Neutrophil (primary cell): Measurements from ENCODE around the gene IDI1.
A peak's percentile ranks its signal among the peaks of the same experiment; 100 is the strongest.

Source experiments
- H3K27ac ChIP-seq: fragments of 200-600 bp; sonication (generic); 2 replicates; pipeline ENCODE4 v1.5.1; 2016; ENCODE audit warnings: mild to moderate bottlenecking, moderate library complexity
- H3K27me3 ChIP-seq: fragments of 200-600 bp; sonication (generic); 2 replicates; pipeline ENCODE4 v1.6.0; 2016; ENCODE audit warnings: mild to moderate bottlenecking
- H3K36me3 ChIP-seq: fragments of 200-600 bp; sonication (generic); 2 replicates; pipeline ENCODE4 v1.5.1; 2017
- H3K4me1 ChIP-seq, 2 experiments: fragments of 200-600 bp in 1 of 2; sonication (generic) in 1 of 2; 1 replicate in 1 of 2; 2 replicates in 1 of 2; pipeline versions ENCODE4 v1.5.1 to v1.6.1; 2013 to 2016; ENCODE audit warnings: low read depth in 1 of 2, low read length in 1 of 2, mild to moderate bottlenecking in 1 of 2, moderate library complexity in 1 of 2; ENCODE audit not compliant: control insufficient read depth in 1 of 2, insufficient read depth in 1 of 2
- H3K4me3 ChIP-seq, 2 experiments: fragments of 200-600 bp in 1 of 2; sonication (generic) in 1 of 2; 1 replicate in 1 of 2; 2 replicates in 1 of 2; pipeline ENCODE4 v1.5.1; 2013 to 2016; ENCODE audit warnings: low read depth in 1 of 2, low read length in 1 of 2, mild to moderate bottlenecking in 1 of 2, moderate library complexity in 1 of 2
- H3K9me3 ChIP-seq: fragments of 200-600 bp; sonication (generic); 2 replicates; pipeline ENCODE4 v1.5.1; 2016
- TF ChIP-seq, protein P1 (sequence below): fragments of 200-600 bp; sonication (generic); IDR thresholded peaks from 2 replicates; pipeline ENCODE4 v1.5.1; 2016; ENCODE audit warnings: antibody characterized with exemption

Gene IDI1

DNA sequence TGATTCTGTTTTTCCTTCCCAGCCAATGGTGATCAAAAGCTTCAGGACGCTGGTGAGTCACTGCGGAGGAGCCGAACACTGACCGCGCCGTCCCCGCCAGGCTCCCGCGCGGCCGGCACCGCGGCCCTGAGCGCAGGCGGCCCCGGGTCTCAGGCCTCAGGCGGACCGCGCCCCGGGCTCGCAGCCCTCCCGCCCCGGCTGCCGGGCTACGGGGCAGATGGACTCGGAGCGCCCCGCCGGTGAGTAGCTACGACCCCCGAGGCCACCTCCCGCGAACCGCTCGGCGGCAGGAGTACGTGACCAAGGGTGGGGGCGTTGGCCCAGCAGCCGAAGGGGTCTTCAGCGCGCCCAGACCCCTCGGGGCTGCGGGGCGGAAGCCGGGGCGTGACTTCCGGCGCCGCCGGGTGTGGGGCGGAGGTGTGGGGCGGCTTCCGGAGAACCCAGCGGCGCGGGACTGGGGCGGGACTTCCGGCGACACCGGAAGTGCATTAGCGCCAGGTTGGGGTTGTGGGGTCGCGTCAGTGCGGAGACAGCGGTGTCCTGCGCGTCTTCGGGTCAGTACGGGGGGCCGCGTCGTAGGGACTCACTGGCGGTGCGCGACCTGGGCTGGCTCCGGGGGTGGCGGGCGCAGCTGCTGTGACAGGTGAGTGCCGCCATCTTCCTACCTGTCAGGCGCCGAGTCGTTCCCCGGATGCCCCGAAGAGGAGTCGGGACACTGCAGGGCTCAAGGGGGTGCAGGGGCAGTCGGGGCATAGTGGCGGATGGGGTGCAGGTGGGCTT lies 7.6 kb upstream of the IDI1 start, which contains the start of gene WDR37:
TSS of gene WDR37 (plus strand) at position 60 of the 780 bp plus-strand sequence. CDS start 15,771 bp downstream, outside the sequence.
- Histone ChIP-seq H3K27ac (peak within 1 kb of the TSS; percentile 97), H3K4me3 (peak within 1 kb of the TSS; percentile 97), H3K27me3 (no peaks in the 10 kb centered on the region), H3K4me1 (peaks cover 58 to 60% of the 10 kb centered on the region in 2 experiments), H3K36me3 (peaks cover 33% of the 10 kb centered on the region), H3K9me3 (no peaks in the 10 kb centered on the region)
- TF ChIP-seq, protein P1, sequence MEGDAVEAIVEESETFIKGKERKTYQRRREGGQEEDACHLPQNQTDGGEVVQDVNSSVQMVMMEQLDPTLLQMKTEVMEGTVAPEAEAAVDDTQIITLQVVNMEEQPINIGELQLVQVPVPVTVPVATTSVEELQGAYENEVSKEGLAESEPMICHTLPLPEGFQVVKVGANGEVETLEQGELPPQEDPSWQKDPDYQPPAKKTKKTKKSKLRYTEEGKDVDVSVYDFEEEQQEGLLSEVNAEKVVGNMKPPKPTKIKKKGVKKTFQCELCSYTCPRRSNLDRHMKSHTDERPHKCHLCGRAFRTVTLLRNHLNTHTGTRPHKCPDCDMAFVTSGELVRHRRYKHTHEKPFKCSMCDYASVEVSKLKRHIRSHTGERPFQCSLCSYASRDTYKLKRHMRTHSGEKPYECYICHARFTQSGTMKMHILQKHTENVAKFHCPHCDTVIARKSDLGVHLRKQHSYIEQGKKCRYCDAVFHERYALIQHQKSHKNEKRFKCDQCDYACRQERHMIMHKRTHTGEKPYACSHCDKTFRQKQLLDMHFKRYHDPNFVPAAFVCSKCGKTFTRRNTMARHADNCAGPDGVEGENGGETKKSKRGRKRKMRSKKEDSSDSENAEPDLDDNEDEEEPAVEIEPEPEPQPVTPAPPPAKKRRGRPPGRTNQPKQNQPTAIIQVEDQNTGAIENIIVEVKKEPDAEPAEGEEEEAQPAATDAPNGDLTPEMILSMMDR = no peak

DNA sequence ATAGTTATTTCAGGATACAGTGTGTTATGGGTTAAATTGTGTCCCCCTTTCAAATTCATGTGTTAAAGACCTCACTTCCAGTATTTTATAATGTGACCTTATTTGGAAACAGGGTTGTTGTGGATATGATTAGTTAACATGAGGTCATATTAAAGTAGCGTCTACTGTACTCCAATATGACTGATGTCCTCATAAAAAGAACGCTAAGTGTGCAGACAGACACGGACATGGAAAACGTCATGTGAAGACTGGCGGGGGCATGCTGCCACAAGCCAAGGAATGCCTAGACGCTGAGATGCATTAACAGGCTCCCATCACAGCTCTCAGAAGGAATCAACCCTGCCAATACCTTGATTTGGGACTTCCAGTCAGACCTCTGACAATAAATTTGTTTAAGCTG lies 5.8 kb upstream of the IDI1 start:
- Histone ChIP-seq H3K4me3 (peak overlapping the region; percentile 97), H3K36me3 (peaks cover 43% of the 10 kb centered on the region), H3K27ac (peak overlapping the region; percentile 97), H3K4me1 (peaks cover 59 to 63% of the 10 kb centered on the region in 2 experiments), H3K27me3 (no peaks in the 10 kb centered on the region), H3K9me3 (no peaks in the 10 kb centered on the region)
- TF ChIP-seq, protein P1 = no peak

DNA sequence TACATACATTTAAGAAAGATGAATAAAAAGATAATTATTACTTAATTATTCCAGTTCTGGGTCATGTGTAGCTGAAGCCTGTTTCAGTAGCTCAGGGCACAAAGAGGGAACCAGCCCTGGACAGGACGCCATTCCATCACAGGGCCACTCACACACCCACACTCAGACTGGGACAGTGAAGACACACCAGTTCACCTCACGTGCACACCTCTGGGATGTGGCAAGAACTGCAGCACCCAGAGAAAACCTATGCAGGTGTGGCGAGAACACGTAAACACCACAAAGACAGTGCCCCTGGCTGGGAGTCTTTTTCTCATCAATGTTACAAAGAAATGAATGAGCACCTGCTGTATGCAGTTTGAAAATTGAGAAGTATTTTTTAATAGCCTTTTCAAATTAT lies 1.6 kb upstream of the IDI1 start:
- Histone ChIP-seq H3K4me3 (no peak overlapping the region), H3K27ac (peak overlapping the region; percentile 98), H3K27me3 (no peaks in the 10 kb centered on the region), H3K9me3 (no peaks in the 10 kb centered on the region), H3K36me3 (peaks cover 40% of the 10 kb centered on the region), H3K4me1 (peaks cover 56 to 57% of the 10 kb centered on the region in 2 experiments)
- TF ChIP-seq, protein P1 = no peak

GRCh38 chr10:1050145-1050544 lies 1.2 kb upstream of the IDI1 start:
- TF ChIP-seq, protein P1 = no peak
- Histone ChIP-seq H3K4me1 (peaks cover 57% of the 10 kb centered on the region in 2 experiments), H3K4me3 (peak overlapping the region; percentile 98)

GRCh38 chr10:1049425-1049958 lies 573 bp upstream of the IDI1 start:
- Histone ChIP-seq H3K9me3 (no peaks in the 10 kb centered on the region), H3K36me3 (peaks cover 39% of the 10 kb centered on the region), H3K4me1 (peaks cover 57% of the 10 kb centered on the region in 2 experiments), H3K4me3 (peak overlapping the region; percentile 98), H3K27me3 (no peaks in the 10 kb centered on the region), H3K27ac (peak overlapping the region; percentile 98)
- TF ChIP-seq, protein P1 = no peak

More at GRCh38 chr10:1050145-1050544, 1.2 kb upstream of the IDI1 start:
- Histone ChIP-seq H3K27me3 (no peaks in the 10 kb centered on the region), H3K36me3 (peaks cover 40% of the 10 kb centered on the region), H3K27ac (peak overlapping the region; percentile 98), H3K9me3 (no peaks in the 10 kb centered on the region)
